Activated T-cell treated with anti-CD3 and anti-CD28 coated beads, Interleukin-2, amount 50 U/mL, for 4 hours (primary cell): ENCODE results near the gene ZNF554. TPM values are rescaled to one million over a fixed set of nuclear protein-coding genes. Genes with fewer than 3 reads are reported as not detected.

Experiments
- ATAC-seq, 2 donors: fragments of 200-7000 bp; cut with Tn5 transposase; one replicate each; pipeline ENCODE4 v1.10.0; 2021
- DNase-seq: peaks from one replicate; pipeline ENCODE4 v3.0.0-alpha.2; 2020
- H3K27me3 Mint-ChIP-seq: one replicate; pipeline ENCODE4 v1.8.0; 2021; ENCODE audit warnings: low read depth, mixed read lengths
- H3K36me3 Mint-ChIP-seq: one replicate; pipeline ENCODE4 v1.8.0; 2022; ENCODE audit warnings: mixed read lengths; ENCODE audit not compliant: insufficient read depth
- H3K4me1 Mint-ChIP-seq: one replicate; pipeline ENCODE4 v1.8.0; 2021; ENCODE audit warnings: low read depth, mixed read lengths
- H3K4me3 Mint-ChIP-seq: one replicate; pipeline ENCODE4 v1.8.0; 2021; ENCODE audit warnings: mild to moderate bottlenecking, moderate library complexity, mixed read lengths
- H3K9me3 Mint-ChIP-seq: one replicate; pipeline ENCODE4 v1.8.0; 2021; ENCODE audit warnings: mixed read lengths
- total RNA-seq, 3 donors: library from RNA; stranded (reverse); gene quantifications; one replicate each; pipeline ENCODE4 v1.2.1, GENCODE V29; 2021

ZNF554 gene
- total RNA-seq, 3 donors from 2014 or later: 1.0 to 1.2 (median 1.2) TPM

GRCh38 chr19:2877398-2878331 lies 58.0 kb downstream of the ZNF554 start:
- ATAC-seq: no peak
- H3K4me1 Mint-ChIP-seq: no peaks in the 10 kb centered on the region
- H3K4me3 Mint-ChIP-seq: no peak overlapping the region
- no peaks in the 10 kb centered on the region for H3K36me3 Mint-ChIP-seq
- no peak for DNase-seq
- peaks cover 9% of the 10 kb centered on the region for H3K9me3 Mint-ChIP-seq
- H3K27me3 Mint-ChIP-seq: no peaks in the 10 kb centered on the region

- peak in 1 of 2 donors; percentile 32 for ATAC-seq
- no peaks in the 10 kb centered on the region for H3K9me3 Mint-ChIP-seq
- no peak overlapping the region for H3K4me3 Mint-ChIP-seq
These were observed 64.2 kb downstream of the ZNF554 start for GRCh38 chr19:2883686-2884439.

GRCh38 chr19:2885736-2886135 lies 66.1 kb downstream of the ZNF554 start:
- Mint-ChIP-seq H3K4me1 (peaks cover 10% of the 10 kb centered on the region), H3K36me3 (no peaks in the 10 kb centered on the region), H3K9me3 (no peaks in the 10 kb centered on the region), H3K4me3 (no peak overlapping the region), H3K27me3 (peaks cover under 1% of the 10 kb centered on the region)
- ATAC-seq: no peak
- DNase-seq: no peak

More at GRCh38 chr19:2883686-2884439, 64.2 kb downstream of the ZNF554 start:
- Mint-ChIP-seq H3K27me3 (no peaks in the 10 kb centered on the region), H3K4me1 (peaks cover 10% of the 10 kb centered on the region), H3K36me3 (no peaks in the 10 kb centered on the region)
- no peak for DNase-seq

Other genes starting within 250 kb of the ZNF554 start
- gene GNG7, start 117.2 kb upstream of the ZNF554 start, total RNA-seq: under 1 TPM; 0.33 to 0.55 (median 0.48) TPM
- gene DIRAS1, start 98.5 kb upstream of the ZNF554 start, total RNA-seq: under 1 TPM; 0.13 to 0.27 (median 0.20) TPM
- gene SLC39A3, start 79.9 kb upstream of the ZNF554 start, total RNA-seq: 10 to 100 TPM; 53.6 to 60.5 (median 56.6) TPM
- 100 to 1,000 TPM in 2 of 3 donors, 10 to 100 TPM in 1; 99.3 to 107 (median 102) TPM for gene SGTA, start 36.6 kb upstream of the ZNF554 start, total RNA-seq
- 100 to 1,000 TPM; 180 to 212 (median 188) TPM for gene THOP1, start 34.4 kb upstream of the ZNF554 start, total RNA-seq
- 1 to 10 TPM; 1.2 to 1.6 (median 1.3) TPM for gene ZNF555, start 21.6 kb downstream of the ZNF554 start, total RNA-seq
- not detected for gene ZNF556, start 47.5 kb downstream of the ZNF554 start, total RNA-seq
- 1 to 10 TPM; 3.6 to 4.1 (median 3.7) TPM for gene ZNF57, start 81.1 kb downstream of the ZNF554 start, total RNA-seq
- 1 to 10 TPM; 3.0 to 3.4 (median 3.2) TPM for gene ZNF77, start 125.1 kb downstream of the ZNF554 start, total RNA-seq
- under 1 TPM in 2 of 3 donors, not detected in 1; 0.16 to 0.90 TPM for gene TLE6, start 157.7 kb downstream of the ZNF554 start, total RNA-seq
- gene TLE2, start 209.4 kb downstream of the ZNF554 start, total RNA-seq: 1 to 10 TPM; 4.8 to 5.9 (median 5.7) TPM
- 100 to 1,000 TPM; 232 to 275 (median 258) TPM for gene TLE5, start 242.6 kb downstream of the ZNF554 start, total RNA-seq